ENCODE measurements around the gene ZNF318.

ZNF318 gene

DNA sequence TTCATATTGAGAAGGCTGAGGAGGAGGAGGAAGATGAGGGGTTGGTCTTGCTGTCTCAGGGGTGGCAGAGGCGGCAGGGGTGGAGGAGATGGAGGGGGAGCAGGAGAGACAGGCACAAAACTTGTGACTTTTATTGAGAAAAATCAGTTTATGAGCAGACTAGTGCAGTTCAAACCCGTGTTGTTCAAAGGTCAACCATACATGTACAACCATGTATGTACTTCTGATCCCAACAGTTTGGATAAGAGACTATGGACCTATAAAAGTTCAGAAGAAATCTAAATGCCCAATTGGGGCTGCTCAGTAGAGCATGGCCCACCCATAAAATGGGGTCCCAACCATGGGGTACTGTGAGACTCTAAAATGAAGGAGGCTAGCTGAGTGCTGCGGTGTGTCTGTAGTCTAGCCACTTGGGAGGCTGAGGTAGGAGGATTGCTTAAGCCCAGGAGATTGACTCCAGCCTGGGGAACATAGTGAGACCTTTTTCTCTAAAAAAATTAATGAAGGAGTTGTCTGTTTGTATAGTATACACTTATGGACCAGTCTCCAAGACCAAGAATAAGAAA lies 79.0 kb downstream of the ZNF318 start:
- no peak for TF ChIP-seq GATA3 (IDR thresholded peaks at IDR 0.05; ENCODE audit: low read depth, low read length)
- TF ChIP-seq GATA2 (IDR thresholded peaks at IDR 0.05; ENCODE audit: low read depth, low read length) = no peak

DNA sequence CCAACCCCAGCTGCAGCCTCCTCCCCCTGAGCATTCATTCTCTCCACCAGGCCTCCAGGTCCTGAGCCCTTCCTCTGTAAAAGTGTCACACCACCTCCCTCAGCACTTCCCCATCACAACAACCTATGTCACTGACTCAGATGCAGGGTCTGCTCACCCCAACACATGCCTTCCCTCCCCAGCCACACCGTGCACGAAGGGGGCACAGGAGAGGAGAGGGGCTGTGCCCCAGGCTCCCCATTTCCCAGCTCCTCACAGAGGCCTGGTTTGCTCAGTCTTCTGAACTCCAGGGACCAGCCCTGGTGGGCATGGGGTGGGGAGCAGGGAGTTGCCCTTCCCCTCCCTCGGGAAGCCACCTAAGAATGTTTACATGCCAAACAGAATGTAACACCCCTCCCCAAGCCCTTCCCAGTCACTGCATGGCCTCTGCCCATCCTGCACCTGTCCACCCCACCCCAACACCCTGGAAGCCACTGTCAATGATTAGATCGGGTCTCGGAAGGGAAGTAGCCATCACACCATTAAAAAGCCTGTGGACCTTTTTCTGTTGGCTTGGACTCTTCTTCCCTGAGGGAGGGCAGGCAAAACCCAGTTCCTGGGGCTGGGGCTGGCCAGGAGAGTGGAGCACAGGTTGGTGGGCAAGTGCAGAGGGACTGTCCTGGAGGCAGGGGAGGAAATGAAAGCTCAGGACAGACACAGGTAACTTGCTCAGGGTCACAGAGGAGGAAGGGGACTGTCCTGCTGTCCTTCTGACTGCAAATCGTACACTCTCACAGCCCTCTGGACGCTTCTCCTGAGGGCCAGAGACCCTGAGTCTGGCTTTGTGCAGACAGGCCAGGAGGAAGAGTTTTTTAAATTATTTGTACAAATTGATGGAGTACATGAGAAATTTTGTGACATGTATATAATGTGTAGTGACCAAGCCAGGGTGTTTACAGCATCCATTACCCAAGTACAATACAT lies 81.4 kb downstream of the ZNF318 start:
- TF ChIP-seq GATA3 (IDR thresholded peaks at IDR 0.05; ENCODE audit: low read depth, low read length) (no peak), GATA2 (IDR thresholded peaks at IDR 0.05; ENCODE audit: low read depth, low read length) (no peak)

DNA sequence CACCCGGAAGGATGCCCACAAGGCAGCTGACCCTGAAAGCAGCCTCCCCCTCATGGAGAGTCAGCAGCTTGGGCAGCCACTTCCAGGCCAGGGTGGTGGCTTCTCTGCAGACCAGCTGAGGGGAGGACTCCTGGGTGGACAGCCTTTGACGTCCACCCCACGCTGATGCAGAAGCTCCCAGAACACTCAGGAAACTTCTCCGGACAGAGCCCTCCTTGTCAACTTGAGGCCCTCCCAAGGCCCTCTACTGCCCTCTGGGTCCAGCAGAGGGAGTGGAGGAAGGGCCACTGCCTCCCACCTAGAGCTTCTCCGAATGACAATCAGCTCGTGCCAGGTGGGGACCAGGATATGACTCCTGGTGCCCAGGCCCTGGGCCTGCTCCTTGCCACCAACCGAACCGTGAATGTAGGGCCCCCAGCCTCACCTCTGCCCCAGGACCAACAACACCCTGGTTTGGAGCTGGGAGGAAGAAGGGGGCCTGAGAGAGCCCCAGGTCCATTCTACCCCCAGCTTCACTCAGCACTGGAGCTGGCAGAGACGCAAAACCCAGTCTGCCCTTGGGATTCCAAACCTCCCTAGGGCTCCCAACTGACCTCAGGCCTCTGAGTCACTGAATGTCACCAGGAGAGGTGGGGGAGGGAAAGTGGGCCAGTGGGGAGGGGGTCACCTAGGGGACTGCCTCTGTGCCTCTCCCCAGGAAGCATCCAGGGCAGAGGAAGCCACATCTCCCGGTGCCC lies 82.3 kb downstream of the ZNF318 start:
- no peak for TF ChIP-seq GATA3 (IDR thresholded peaks at IDR 0.05; ENCODE audit: low read depth, low read length)
- no peak for TF ChIP-seq GATA2 (IDR thresholded peaks at IDR 0.05; ENCODE audit: low read depth, low read length)

DNA sequence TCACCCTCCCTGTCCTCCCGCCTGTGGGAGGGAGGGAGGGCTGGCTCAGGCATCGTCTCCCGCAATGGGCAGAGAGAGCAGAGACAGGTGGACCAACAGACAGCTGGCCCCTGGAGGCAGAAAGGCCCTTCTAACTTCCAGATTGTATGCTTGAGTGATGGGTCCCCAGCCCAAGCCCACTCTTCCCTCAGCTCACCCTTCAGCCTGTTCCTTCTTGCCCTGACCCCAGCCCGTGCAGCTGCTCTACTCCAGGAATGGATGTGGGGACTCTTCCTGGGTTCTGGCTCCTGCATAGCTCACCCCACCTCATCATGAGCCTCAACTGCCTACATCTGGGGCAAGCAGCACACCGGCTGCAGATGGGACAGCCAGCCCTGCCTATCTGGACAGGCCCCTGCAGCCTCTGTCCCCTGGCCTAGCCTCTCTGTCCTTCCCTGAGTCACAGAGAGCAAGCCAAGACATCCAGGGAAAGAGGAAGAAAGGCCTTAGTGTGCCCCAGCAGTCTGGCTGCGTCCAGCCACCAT lies 82.9 kb downstream of the ZNF318 start:
- no peak for TF ChIP-seq GATA3 (IDR thresholded peaks at IDR 0.05; ENCODE audit: low read depth, low read length)
